ENCODE measurements around the gene RPL28.
"Not testable (repeated sequence)": the region's sequence is repeated elsewhere in the genome, so short reads cannot be mapped to it uniquely, and the experiment has no call there.

RPL28 gene

GRCh38 chr19:55418185-55418584, 32.5 kb downstream of the RPL28 start:
- no peak overlapping the region for H3K4me3 ChIP-seq (ENCODE audit: low read depth, low read length)
- peak; percentile 57 for TF ChIP-seq CTCF (IDR thresholded peaks at IDR 0.05; ENCODE audit: borderline replicate concordance, insufficient read depth, low read depth, low read length)

GRCh38 chr19:55419103-55419502, 33.4 kb downstream of the RPL28 start:
- H3K4me3 ChIP-seq (ENCODE audit: low read depth, low read length): no peak overlapping the region
- TF ChIP-seq CTCF (IDR thresholded peaks at IDR 0.05; ENCODE audit: borderline replicate concordance, insufficient read depth, low read depth, low read length): no peak

- TF ChIP-seq CTCF (IDR thresholded peaks at IDR 0.05; ENCODE audit: borderline replicate concordance, insufficient read depth, low read depth, low read length): no peak
- H3K4me3 ChIP-seq (ENCODE audit: low read depth, low read length): no peak overlapping the region
Measured at GRCh38 chr19:55419624-55420236, 34.0 kb downstream of the RPL28 start.

GRCh38 chr19:55421281-55421680, 35.5 kb downstream of the RPL28 start:
- H3K4me3 ChIP-seq (ENCODE audit: low read depth, low read length): not testable (repeated sequence)

GRCh38 chr19:55423225-55424005, 37.7 kb downstream of the RPL28 start:
- H3K4me3 ChIP-seq (ENCODE audit: low read depth, low read length): no peak overlapping the region
- no peak for TF ChIP-seq CTCF (IDR thresholded peaks at IDR 0.05; ENCODE audit: borderline replicate concordance, insufficient read depth, low read depth, low read length)

- H3K4me3 ChIP-seq (ENCODE audit: low read depth, low read length): no peak overlapping the region
- no peak for TF ChIP-seq CTCF (IDR thresholded peaks at IDR 0.05; ENCODE audit: borderline replicate concordance, insufficient read depth, low read depth, low read length)
Measured at GRCh38 chr19:55424518-55424917, 38.8 kb downstream of the RPL28 start.

- TF ChIP-seq CTCF (IDR thresholded peaks at IDR 0.05; ENCODE audit: borderline replicate concordance, insufficient read depth, low read depth, low read length): no peak
- no peak overlapping the region for H3K4me3 ChIP-seq (ENCODE audit: low read depth, low read length)
Measured at GRCh38 chr19:55426042-55426441, 40.3 kb downstream of the RPL28 start.
